Muscle of arm (tissue), 12 donors: Measurements from ENCODE around the gene SLAMF6. TPM values are rescaled to one million over a fixed set of nuclear protein-coding genes. Genes with fewer than 3 reads are reported as not detected.
"Not testable (repeated sequence)": the region's sequence is repeated elsewhere in the genome, so short reads cannot be mapped to it uniquely, and the experiment has no call there.

Experiments
- DNase-seq: peaks from one replicate; pipeline ENCODE4 v3.0.0-alpha.2; 2013
- polyA plus RNA-seq, 12 donors: library from polyadenylated mRNA; unstranded; fragments of 120-200 nt; gene quantifications; one replicate each; pipeline ENCODE4 v1.2.1, GENCODE V29; 2013; ENCODE audit not compliant: insufficient read length in 12 of 12

The SLAMF6 gene
- polyA plus RNA-seq, 12 donors, result 0.11 to 0.97 (median 0.27) TPM; not detected in 3

DNA sequence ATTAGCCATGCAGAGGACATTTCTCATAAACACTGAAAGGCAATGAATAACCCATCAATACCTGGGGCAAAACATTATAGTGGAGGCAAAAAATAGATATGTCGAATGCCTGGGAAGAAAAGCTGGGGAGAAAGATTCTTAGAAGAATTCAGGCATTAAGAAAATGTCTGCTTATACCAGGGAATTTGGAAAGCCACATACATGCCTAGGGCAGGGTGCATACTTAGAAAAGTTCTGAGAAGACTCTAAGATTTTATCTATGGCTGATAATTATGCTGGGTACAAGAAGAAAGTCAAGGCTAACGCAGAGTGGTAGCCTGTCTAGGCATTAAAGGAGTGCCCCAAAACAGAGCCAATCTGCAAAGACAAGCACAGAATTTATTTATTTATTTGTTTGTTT lies 18.4 kb downstream of the SLAMF6 start:
- DNase-seq, result no peak

DNA sequence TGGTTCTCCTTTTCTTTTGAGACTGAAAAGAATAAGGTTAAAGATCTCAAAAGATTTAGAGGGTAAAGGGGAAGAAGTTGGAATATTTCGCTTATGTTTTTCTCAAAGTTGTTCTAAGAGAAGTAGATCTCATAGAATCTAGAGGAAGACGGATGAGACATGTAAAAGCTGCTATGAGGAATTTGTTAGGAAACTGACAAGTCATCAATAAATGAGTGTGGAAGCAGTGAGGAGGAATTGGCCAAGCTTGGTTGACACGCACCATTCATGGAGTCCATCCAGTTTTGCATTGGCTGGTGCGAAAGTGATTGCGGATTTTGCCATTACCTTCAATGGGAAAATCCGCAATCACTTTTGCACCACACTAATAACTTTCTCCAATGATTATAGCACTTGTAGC lies 20.0 kb downstream of the SLAMF6 start:
- no peak for DNase-seq

DNA sequence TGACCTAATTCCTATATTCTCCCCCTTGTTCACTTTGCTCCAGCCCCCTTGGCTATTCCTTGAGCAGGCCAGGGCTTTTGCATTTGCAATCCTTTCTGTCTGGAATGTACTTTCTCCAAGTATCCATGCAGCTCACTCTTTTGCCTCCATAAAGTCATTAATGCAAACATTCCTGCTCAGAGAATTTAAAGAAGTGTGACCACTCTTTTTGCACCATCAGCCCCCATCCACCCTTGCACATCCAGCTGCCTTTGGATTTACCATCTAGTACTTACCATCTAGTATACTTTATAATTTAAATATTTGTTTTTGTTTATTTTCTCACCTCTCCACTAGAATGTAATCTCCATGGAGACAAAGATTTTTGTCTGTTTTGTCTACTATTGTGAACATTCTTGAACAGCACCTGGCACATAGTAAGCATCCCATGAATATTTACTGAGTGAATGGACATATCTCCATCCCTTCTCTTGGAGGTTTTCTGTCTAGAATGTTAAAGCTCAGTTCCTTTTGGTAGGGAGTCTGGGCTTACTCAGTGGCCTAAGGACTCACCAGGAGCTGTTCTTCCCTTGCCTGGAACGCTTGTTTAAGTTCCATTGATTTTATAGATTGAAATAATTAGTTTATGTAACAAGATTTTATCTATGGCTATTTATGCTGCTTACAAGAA lies 22.6 kb downstream of the SLAMF6 start:
- no peak for DNase-seq

DNA sequence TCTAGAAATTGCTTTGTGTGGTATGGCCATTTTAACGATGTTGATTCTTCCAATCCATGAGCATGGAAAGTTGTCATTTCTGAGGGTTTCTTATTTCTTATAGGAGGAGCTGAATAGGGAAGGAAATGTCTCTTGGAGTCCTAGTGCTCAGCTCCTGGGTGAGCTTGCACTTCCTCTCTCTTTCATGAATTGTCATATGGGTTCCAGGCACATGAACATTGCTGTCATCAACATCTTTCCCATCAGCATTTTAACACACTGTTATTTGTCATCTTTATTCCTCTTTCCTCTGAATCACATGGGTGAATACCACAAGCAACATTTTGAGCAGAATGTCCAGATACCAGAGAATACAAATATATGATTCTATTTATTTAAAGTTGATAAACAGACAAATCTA lies 23.4 kb downstream of the SLAMF6 start:
- DNase-seq, result no peak

DNA sequence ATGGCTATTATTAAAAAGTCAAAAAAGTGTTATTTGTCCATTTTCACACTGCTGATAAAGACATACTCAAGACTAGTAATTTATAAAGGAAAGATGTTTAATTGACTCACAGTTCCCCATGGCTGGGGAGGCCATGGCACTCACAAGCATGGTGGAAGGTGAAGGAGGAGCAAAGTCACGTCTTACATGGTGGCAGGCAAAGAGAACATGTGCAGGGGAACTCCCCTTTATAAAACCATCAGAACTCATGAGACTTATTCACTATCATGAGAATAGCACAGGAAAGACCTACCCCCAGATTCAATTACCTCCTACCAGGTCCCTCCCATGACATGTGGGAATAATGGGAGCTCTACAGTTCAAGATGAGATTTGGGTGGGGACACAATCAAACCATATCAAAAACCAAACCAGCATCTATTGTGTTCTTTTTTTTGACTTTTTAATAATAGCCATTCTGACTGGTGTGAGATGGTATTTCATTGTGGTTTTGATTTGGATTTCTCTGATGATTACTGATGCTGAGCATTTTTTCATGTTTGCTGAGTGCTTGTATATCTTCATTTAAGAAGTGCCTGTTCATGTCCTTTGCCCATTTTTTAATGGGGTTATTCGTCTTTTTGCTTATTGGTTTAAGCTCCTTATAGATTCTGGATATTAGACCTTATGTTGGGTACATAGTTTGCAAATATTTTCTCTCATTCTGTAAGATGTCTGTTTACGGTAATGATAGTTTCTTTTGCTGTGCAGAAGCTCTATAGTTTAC lies 24.6 kb downstream of the SLAMF6 start:
- not testable (repeated sequence) for DNase-seq

DNA sequence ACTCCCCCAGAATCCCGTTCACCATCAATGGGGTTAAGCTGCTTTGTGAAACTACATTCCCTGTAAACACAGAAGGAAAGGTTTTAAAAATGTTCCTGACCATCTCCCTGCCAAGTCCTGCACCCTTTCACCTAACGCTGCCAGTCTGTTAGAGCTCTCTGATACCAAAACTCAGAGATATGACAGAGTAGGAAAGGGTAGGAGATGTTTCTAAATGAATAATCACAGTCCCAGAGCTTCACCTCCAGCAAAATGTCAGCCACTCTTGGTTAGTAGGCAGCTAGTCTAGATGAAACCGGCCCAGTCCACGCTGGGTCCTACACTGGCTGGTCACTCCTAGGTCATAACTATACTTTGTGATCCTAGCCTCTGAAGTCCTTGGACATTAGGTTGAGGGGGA lies 26.7 kb downstream of the SLAMF6 start:
- DNase-seq, result no peak

DNA sequence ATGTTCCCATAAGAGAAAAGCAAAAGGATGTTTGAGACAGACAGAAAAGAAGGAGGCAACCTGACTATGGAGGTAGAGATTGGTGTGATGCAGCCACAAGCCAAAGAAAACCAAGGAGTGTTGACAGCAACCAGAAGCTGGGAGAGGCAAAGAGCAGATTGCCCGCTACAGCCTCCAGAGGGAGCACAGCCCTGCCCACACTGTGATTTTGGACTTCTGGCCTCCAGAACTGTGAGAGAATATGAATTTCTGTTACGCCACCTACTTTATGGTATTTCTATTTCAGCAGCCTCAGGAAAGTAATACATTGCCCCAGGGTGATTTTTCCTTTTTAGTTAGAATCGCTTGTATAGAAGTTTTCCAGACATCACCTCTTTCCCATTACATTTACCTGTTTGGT lies 28.4 kb downstream of the SLAMF6 start:
- DNase-seq, result no peak

DNA sequence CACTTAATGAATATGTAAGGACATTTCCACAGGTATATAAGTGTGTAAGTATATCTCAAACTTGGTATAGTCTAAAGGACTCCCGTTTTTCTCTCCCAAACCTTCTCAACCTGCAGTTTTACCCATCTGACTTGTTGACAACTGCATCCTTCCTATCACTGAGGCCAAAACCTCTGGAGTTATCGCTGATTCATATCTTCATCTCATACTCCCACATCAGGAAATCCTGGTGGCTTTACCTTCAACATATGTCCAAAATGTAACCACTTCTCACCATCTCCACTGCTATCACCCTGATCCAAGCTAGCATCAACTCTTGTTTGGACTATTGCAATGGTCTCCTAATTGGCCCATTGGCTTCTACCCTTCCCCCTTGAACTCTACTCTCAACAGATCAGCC lies 30.4 kb downstream of the SLAMF6 start:
- no peak for DNase-seq

DNA sequence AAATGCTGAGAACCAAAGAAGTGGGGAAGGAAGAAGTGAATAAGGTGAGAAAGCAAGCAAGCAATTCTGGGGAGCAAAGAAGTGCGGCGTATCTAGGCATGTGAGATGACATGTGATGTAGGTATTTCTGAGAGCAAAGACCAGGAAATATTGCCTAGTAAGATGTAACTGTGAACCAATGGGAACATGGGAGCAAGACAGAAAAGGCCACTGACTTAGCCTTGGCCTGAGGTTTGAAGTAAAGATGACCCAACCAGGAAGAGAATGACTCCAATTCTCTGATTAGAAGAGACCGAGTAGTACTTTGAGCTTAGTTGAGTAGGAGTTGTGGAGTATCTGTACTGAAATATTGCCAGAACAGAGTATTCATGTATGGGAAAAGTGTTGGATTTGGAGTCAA lies 31.1 kb downstream of the SLAMF6 start:
- DNase-seq, result no peak

DNA sequence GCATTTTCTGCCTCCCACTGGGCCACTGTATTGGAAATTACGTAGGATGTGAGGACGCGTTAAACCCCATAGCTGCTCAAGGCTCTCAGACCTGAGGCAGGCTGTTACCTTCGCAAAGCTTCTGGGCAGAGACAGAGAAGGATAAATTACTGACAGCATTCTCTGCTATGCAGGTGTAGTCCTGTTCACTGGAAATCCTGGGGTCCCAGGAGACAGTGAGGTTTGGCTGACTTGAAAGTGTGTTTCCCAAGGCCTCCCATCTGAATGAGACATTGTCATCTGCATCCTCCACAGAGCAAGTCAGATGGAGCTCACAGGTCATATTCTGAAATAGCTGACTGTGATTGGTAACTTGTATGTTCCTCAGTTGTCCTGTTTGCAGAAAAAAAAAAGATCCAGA lies 32.0 kb downstream of the SLAMF6 start:
- no peak for DNase-seq

DNA sequence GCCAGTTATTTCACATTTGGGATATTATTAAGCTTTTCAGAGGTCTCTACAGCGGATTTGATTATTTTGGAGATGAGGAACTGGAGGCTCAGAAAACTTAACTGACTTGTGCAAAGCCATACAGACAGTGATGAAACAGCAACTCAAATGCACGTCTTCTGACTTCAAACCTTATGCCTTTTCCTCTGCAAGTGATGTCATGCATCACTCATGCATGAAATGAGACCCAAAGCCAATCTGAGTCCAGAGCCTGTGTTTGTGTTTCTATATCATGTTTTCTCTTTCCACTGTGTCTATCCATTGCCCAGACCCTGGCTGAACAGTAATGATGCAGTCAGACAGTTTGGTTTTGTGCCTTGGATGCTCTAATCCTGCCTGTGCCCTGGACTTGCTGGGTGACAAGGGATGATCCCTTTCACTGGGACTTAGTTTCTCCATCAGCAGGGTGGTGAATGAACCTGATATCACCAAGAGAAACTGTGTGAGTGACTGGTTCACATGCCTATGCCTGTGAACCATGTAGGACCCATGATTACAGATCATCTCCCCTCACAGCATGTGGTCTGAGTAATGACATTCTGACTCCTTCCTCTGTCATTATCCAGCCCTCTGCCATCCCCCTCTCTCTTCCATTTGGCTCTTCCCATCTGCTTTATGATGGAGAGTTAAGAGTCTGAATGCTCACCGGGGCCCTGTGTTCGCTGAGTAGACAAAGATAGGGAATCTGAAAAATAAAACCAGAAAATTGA lies 33.4 kb downstream of the SLAMF6 start:
- DNase-seq, result no peak

DNA sequence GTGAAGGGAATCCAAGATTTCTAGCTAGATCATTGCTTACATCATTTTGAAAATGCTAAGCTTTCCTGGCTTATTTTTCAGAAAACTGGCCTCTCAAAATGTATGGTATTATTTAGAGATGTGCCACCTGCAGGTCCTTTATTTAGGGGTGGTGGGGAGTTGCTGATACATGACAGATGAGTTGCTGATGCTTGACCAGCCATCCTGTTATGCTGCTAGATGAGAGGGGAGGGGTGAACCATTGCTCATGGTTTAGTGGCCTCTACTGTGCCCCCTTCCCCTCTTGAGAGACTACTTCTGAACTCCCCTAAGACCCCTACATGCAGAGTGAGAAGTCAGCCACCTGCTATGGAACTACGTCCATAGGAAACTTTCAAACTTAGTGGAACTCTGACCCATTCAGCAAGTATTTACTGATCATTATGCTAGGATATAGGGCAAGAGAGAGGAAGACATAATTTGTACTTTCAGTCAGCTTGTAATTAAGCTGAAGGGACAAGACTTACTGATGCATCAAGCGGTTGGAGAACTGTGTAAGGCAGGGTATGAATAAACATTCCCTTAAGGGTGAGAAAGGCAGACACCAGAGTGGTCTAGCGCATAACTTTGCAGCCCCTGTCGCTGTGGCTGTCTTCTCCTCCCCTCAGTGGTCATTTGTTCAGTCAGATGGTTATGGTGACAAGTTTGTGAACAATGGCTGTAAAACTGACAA lies 34.6 kb downstream of the SLAMF6 start:
- no peak for DNase-seq

DNA sequence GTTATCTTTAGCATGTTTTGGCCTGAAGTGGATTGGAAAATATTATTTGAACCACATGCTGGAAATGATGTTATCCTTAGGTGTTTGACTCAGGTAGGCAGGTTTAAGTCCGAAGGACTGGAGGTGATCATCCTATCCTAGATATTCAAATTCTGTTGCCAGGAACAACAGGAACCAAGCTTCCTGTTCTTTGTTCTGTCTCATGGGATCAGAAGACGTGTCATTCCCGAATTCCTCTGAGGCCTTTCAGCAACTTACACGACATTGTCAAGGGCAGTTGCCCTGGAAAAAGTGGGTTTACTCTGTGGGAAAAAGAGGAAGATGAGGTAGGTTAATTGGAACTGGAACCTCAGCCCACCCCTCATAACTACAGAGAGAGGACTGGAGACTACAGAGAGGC lies 36.6 kb downstream of the SLAMF6 start:
- no peak for DNase-seq

DNA sequence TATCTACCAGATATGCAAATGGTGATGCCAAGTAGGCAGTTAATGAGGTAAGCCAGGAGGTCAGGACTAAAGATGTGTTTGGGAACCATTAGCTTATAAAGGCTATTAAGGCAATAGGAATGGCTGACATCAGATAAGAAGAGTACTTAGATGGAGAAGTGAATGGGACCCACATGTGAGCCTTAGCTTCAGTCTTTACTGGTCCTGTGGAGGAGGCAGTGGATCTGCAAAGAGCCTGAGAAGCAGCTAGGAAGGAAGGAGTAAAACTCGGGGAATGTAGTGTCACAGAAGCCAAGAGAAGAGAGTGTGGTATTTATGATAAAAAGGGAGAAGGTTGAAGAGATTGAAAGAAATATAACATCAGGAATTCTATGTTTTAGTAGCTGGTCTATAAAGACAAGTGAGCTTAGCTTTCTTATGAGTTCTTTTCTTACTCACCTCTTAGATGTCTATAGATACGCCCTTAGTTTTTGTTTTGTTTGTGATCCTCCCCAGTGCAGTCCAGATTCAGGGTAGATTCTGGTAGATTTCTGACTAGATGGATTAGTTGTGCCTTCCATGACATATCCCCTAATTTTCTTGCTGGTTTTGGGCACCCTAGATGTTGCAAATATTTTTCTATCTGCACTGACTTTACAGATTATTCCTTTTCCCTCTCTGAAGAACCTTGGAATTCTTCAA lies 39.4 kb downstream of the SLAMF6 start:
- no peak for DNase-seq

DNA sequence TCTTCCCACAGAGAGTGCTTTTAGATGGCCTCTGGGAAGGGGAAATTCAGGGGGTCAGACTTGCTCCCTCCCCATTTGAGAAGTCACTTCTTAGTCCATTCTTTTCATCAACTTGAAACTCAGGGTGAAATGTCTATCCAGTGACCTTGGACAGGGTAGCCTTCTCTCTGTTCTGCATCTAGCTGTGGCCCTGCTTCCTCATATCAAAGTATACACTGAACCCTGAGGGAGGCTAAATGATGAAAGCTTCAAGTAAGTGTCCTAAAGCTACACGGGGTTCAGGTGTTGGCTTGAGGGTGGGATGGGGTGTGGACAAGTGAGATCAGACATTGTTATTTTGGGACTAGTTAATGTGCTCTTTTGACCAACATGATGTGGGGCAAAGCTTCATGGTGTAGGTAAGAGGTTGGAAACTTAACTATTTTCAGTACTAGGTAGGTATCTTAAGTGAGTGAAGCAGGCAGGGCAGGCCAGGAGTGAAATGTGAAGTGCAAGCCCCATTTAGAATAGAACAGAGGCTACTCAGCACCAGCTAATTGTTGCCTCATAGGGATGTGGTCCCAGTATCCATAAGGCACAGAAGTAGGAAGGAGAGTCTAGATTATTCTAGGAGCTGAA lies 41.0 kb downstream of the SLAMF6 start:
- no peak for DNase-seq

DNA sequence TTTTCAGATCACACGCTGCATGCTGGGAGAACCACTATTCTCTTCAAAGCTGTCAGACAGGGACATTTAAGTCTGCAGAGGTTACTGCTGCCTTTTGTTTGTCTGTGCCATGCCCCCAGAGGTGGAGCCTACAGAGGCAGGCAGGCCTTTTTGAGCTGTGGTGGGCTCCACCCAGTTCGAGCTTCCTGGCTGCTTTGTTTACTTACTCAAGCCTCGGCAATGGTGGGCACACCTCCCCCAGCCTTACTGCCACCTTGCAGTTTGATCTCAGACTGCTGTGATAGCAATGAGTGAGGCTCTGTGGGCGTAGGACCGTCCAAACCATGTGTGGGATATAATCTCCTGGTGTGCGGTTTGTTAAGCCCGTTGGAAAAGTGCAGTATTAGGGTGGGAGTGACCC lies 42.3 kb downstream of the SLAMF6 start:
- DNase-seq, result not testable (repeated sequence)

DNA sequence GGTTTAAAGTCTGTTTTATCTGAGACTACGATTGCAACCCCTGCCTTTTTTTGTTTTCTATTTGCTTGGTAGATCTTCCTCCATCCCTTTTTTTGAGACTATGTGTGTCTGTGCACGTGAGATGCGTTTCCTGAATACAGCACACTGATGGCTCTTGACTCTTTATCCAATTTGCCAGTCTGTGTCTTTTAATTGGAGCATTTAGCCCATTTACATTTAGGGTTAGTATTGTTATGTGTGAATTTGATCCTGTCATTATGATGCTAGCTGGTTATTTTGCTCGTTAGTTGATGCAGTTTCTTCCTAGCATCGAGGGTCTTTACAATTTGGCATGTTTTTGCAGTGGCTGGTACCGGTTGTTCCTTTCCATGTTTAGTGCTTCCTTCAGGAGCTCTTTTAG lies 44.0 kb downstream of the SLAMF6 start:
- not testable (repeated sequence) for DNase-seq

DNA sequence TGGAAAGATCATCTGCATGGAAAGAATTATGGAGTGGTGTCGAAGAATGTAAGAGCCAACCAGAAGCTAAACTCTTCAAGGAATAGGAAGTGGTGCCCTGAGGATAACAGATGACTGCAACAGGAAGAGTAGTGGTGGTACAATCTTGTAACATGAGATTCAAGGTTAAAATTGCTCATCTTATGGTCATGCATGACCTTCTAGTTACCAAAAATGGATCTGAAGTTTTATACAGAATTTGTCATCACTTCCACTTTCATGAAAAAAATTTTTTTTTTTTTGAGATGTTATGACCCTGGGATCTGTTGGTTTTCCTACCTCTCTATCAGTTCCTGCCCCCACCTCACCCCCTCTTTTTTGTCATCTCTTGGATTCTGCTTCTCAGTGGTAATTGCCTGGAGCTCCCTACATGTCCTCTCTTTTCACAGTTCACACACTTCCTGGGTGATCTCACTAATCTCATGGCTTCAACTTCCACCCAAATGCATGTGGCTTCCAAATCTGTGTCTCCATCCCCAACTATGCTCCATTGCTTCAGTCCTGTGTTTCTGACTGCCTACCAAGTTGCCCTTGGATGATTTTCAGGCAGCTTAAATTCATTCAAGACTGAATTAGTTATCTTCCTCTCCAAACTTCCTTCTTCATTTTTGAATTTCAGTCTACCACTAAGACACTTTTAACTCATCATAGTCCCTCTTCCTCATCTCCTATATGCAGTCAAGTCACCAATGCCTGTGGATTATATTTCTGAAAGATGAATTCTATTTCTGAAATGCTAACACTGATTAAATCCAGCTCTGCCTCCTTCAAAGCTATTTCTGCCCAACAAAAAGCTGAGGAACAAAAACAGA lies 48.4 kb downstream of the SLAMF6 start:
- no peak for DNase-seq

DNA sequence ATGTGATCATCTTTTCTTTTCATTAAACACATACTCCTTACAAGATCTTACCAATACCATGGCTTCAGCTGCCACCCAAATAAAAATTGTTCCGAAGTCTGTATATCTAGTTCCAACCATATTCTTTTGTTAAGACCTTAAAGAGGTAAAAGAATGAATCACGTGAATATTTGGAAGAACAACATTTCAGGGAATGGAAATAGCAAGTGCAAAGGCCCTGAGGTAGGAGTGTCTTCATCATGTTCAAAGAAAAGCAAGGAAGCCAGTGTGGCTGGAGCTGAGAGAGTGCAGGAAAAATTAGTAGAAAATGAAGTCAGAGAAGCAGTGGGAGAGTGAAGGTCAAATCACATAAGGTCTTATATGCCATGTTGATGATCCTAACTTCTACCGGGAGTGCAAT lies 50.9 kb downstream of the SLAMF6 start:
- no peak for DNase-seq

DNA sequence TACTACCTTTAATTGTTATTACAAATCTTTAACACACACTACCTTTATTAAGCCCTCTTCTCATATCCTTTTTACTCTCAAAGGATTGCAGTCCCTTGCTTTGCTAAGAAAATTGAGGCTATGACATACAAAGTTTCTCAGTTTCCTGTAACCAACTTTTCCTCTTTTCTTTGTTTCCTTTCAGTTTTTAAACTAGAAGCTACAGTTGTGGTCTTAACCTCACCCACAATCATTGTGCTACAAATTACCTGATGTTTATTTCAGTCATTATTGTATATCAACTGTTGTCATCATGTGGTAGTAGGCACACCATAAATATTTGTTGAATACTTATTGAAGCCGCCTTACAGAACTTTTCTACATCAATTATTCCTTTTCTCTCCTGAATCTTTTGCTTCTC lies 51.8 kb downstream of the SLAMF6 start:
- DNase-seq, result no peak
